Brain microvascular endothelial cell (primary cell): ENCODE measurements around the gene TLX2.

Experiments
- DNase-seq: peaks from one replicate; pipeline ENCODE4 v3.0.0-alpha.2; 2020
- H3K27ac ChIP-seq: fragments of 250-450 bp; sonication (Bioruptor Pico); 2 replicates; pipeline ENCODE4 v1.5.1; 2020; ENCODE audit warnings: mild to moderate bottlenecking, moderate library complexity
- H3K27me3 ChIP-seq: fragments of 250-450 bp; sonication (Bioruptor Pico); replicated peaks from 2 replicates; pipeline ENCODE4 v1.5.1; 2020; ENCODE audit warnings: mild to moderate bottlenecking
- H3K36me3 ChIP-seq: fragments of 250-450 bp; sonication (Bioruptor Pico); replicated peaks from 2 replicates; pipeline ENCODE4 v1.5.1; 2020; ENCODE audit warnings: mild to moderate bottlenecking
- H3K4me3 ChIP-seq: 2 replicates; pipeline ENCODE4 v1.5.1; 2011; ENCODE audit warnings: low read depth, mild to moderate bottlenecking, control low read depth, low read length, moderate library complexity
- CTCF ChIP-seq: IDR thresholded peaks from 2 replicates; pipeline ENCODE4 v1.5.1; 2011; ENCODE audit warnings: low read depth, mild to moderate bottlenecking, moderate library complexity, low read length, control low read depth, inconsistent platforms; ENCODE audit errors: missing control alignments
- in situ Hi-C: cut with HindIII; loops from 2 replicates; pipeline ENCODE4 v1.10.0; 2017; ENCODE audit warnings: low sequenced_read_pairs, low pct_ligation_motif_present

The TLX2 gene

GRCh38 chr2:74542978-74543377 is 28.7 kb downstream of the TLX2 start:
- in situ Hi-C loops: no loop called here

DNA sequence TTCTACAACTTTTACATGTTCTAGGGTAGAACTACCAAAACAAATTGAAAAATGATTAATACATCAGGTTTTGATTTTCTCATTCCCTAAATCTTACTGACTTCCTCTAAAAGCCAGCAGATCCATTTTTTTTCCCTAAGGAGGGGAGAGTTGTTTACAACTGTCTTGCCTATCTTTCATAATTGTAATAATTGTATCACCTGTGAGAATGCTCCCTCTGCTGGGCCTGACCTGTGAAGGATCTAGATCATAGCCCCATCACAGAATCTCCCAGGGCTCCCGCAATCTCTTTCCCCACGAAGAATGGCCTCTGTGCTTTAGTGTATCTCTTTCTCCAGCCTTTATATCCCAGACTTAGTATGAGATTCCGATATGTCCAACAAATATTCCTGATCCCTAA is 30.4 kb downstream of the TLX2 start:
- no peaks in the 10 kb centered on the region for H3K27me3 ChIP-seq
- H3K36me3 ChIP-seq: no peaks in the 10 kb centered on the region
- H3K4me3 ChIP-seq: no peak overlapping the region
- no peak for DNase-seq
- peak; percentile 38 for TF ChIP-seq CTCF
- in situ Hi-C loops: no loop called here
- H3K27ac ChIP-seq: no peak overlapping the region

More at GRCh38 chr2:74542978-74543377, 28.7 kb downstream of the TLX2 start:
- no peak for DNase-seq
- H3K27me3 ChIP-seq: no peaks in the 10 kb centered on the region
- TF ChIP-seq CTCF: no peak
- no peaks in the 10 kb centered on the region for H3K36me3 ChIP-seq
- no peak overlapping the region for H3K4me3 ChIP-seq
- H3K27ac ChIP-seq: no peak overlapping the region

DNA sequence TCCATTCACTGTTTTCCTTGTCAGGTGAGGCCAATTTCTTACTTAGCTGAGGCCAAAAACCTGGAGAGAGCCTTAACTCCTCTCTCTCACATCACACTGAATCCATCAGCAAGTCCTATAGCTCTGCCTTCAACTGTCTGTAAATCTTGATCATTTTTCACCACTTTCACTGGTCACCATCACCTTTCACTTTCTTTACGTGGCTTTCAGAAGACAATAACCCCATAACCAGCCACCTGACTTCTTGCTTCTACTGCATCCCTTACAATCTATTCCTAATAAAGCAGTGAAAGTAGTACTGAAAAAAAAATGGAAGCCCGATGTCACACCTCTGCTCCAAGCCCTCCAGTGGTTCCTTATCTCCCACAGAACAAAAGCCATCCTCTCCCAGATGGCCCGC is 31.8 kb downstream of the TLX2 start:
- in situ Hi-C loops: no loop called here
- TF ChIP-seq CTCF: no peak

GRCh38 chr2:74548285-74548899 is 34.1 kb downstream of the TLX2 start:
- Histone ChIP-seq H3K4me3 (peak overlapping the region; percentile 64), H3K27me3 (no peaks in the 10 kb centered on the region), H3K27ac (peak overlapping the region; percentile 2), H3K36me3 (no peaks in the 10 kb centered on the region)
- in situ Hi-C loops: no loop called here
- no peak for TF ChIP-seq CTCF
- DNase-seq: no peak

More for the DNA sequence above, 31.8 kb downstream of the TLX2 start:
- H3K4me3 ChIP-seq: no peak overlapping the region
- no peak overlapping the region for H3K27ac ChIP-seq
- no peaks in the 10 kb centered on the region for H3K36me3 ChIP-seq
- DNase-seq: no peak
- no peaks in the 10 kb centered on the region for H3K27me3 ChIP-seq

DNA sequence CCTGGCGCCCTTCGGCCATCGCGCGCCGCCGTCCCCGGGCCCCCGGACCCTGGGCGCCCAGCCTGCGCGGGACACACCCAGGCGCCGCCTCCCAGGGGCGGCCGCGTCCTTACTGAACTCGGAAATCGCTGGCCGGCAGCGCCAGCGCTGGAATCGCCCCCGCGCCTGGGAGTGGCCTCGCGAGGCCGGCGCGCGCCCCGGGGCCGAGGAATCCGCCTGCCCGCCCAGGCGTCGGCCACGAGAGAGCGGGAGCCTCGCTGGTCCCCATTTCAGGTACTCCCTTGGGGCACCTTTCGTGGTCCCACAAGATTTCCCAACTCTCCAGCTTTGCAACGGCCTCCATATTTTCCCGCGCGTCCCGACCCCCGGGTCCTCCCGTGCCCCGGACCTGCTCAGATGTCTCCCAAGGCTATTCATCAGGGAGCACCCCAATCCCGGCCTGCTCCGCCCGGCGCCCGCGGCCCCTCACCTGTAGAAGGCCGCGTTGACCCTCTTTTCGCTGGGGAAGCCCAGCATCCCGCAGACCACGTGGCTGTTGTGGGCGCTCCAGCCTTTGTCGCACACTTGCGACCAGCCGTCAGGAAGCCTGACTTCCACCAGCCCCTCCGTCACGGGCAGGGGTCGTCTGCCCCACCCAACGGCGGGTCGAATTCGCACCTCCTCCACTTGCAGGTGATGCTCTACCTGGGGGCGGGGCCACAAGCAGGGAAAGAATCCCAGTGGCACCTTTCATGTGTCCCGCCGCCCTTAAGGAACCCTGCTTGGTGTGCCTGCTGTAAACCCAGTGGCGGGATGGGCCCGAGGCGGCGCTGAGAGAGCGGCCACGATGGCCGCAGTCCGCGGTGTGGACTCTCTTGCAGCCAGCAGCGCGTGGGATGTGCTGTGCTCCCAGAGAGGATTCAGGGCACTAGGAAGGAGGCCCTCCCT is 34.9 kb downstream of the TLX2 start:
- Histone ChIP-seq H3K27me3 (no peaks in the 10 kb centered on the region), H3K36me3 (no peaks in the 10 kb centered on the region), H3K27ac (peak overlapping the region; percentile 2), H3K4me3 (peak overlapping the region; percentile 64)
- peak; percentile 14 for DNase-seq
- no peak for TF ChIP-seq CTCF
- in situ Hi-C loops: no loop called here
